Liver (tissue), 3 donors: ENCODE data around the gene HDAC9.

ENCODE experiments used
- CTCF ChIP-seq: fragments of 150-350 bp; IDR thresholded peaks from 2 replicates; pipeline ENCODE4 v1.5.1; 2017; ENCODE audit warnings: improper control_type of control experiment, low read depth, low read length; ENCODE audit not compliant: missing input control
- RXRA ChIP-seq, 2 donors: IDR thresholded peaks; 2 replicates each; pipeline ENCODE4 v1.6.1; 2017 to 2018; ENCODE audit warnings: antibody characterized with exemption in 2 of 2, mild to moderate bottlenecking in 1 of 2
- TAF1 ChIP-seq: conservative IDR thresholded peaks from 2 replicates; pipeline ENCODE4 v1.6.1; 2016; ENCODE audit warnings: antibody characterized with exemption, mild to moderate bottlenecking
- donor health status: healthy.
- donor health status: healthy.

- no peak for TF ChIP-seq CTCF
- TF ChIP-seq RXRA (IDR thresholded peaks at IDR 0.05): no peak
- no peak for TF ChIP-seq TAF1
These were observed 23.4 kb upstream of the HDAC9 start for GRCh38 chr7:18472161-18472483.
